ENCODE results near the gene HLA-B.

The HLA-B gene

DNA sequence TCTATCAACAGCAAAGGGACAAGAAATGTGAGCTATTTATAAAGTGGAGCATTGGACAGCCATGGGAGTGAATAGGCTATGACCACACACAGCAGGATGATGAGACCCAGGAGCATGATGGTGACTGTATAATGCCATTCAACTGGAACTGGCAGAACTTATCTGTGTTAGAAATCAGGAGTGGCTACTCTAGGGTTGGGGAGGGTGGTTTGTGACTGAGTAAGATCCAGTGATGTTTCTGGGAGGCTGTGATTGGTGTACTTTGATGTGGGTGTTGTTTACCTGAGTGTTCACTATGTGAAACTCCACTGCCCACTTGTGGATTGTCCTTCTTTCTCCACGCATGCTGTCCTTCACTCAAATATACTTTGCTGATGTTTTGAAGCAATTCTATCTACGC lies 11.5 kb upstream of the HLA-B start:
- Histone ChIP-seq H3K27me3 (ENCODE audit: insufficient read depth, insufficient read length) (peaks cover 8% of the 10 kb centered on the region), H3K9me3 (ENCODE audit: insufficient read depth, low read length) (no peaks in the 10 kb centered on the region), H3K36me3 (ENCODE audit: insufficient read depth, insufficient read length, low read length) (no peaks in the 10 kb centered on the region), H3K9ac (ENCODE audit: insufficient read length, low read depth) (no peak overlapping the region), H3K4me1 (ENCODE audit: insufficient read depth, insufficient read length) (no peaks in the 10 kb centered on the region), H3K4me3 (ENCODE audit: insufficient read length, low read depth) (no peak overlapping the region)
- DNase-seq (ENCODE audit: low read depth, low spot score), result no peak
- TF ChIP-seq SUZ12 (IDR thresholded peaks at IDR 0.05; ENCODE audit: extremely low read depth, insufficient read depth, insufficient read length), result no peak
- TF ChIP-seq ZNF274 (IDR thresholded peaks at IDR 0.05; ENCODE audit: low read depth, low read length), result no peak
- no peak for TF ChIP-seq YY1 (IDR thresholded peaks at IDR 0.05; ENCODE audit: insufficient read depth, insufficient read length)

DNA sequence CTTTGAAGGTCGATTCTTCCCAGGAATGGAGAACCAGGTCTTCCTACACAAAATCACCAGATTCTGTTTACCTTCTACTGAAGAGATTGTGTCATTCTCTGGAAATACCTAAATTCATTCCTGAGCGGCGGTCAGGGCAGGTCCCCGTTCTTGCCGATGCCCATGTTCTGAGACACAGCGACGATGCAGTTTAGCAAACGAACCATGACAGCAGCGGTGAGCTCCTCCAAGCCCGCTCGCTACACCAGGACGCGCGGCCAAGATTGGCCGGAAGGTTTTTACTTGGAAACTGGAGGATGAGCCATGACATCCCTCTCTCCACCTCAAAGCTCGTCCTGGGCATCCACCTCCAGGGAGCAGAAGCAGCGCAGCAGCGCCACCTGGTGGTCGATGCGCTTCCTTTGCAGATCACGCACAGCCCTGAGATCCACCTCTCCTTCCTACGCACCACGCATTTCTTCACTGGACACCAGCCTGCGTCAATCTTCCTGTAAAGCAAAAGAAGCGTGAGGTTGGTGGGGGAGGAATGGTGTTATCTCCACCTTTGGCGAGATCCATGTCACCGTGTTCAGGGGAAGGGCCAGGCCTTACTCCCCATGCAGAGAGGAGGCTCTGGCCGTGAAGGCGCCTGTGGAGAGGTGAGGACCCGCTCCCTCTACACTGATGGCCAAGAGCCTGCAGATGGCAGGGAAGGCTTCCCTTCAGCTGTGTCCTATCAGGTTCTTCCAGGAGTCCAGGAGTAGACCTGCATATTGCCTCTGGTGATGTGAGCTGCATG lies 9.9 kb upstream of the HLA-B start:
- no peak for TF ChIP-seq YY1 (IDR thresholded peaks at IDR 0.05; ENCODE audit: insufficient read depth, insufficient read length)
- TF ChIP-seq SUZ12 (IDR thresholded peaks at IDR 0.05; ENCODE audit: extremely low read depth, insufficient read depth, insufficient read length), result no peak
- H3K9me3 ChIP-seq (ENCODE audit: insufficient read depth, low read length), result no peaks in the 10 kb centered on the region
- DNase-seq (ENCODE audit: low read depth, low spot score), result peak; percentile 80
- H3K4me1 ChIP-seq (ENCODE audit: insufficient read depth, insufficient read length), result no peaks in the 10 kb centered on the region
- no peaks in the 10 kb centered on the region for H3K36me3 ChIP-seq (ENCODE audit: insufficient read depth, insufficient read length, low read length)
- H3K9ac ChIP-seq (ENCODE audit: insufficient read length, low read depth), result peak overlapping the region; percentile 32
- peak overlapping the region; percentile 8 for H3K4me3 ChIP-seq (ENCODE audit: insufficient read length, low read depth)
- peaks cover 8% of the 10 kb centered on the region for H3K27me3 ChIP-seq (ENCODE audit: insufficient read depth, insufficient read length)

DNA sequence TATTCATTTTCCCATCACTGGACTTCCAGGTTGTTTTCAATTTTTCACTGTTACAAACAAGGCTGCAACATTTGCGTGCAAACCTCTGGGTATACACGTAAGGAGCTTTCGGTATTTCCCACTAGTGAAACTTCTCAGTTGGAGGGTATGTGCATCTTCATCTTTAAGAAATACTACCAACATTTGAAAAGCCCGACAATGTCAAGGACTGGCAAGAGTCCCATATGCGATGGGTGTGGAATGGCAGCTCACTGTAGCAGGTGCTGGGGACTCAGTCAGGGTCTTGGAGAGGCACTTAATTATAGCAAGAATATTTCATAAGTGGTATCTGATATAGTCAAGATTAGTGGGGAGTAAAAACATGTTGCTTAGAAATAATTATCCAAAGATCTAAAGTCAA lies 8.9 kb upstream of the HLA-B start:
- no peak for DNase-seq (ENCODE audit: low read depth, low spot score)
- Histone ChIP-seq H3K27me3 (ENCODE audit: insufficient read depth, insufficient read length) (peaks cover 8% of the 10 kb centered on the region), H3K4me1 (ENCODE audit: insufficient read depth, insufficient read length) (no peaks in the 10 kb centered on the region), H3K9me3 (ENCODE audit: insufficient read depth, low read length) (no peaks in the 10 kb centered on the region), H3K9ac (ENCODE audit: insufficient read length, low read depth) (no peak overlapping the region), H3K4me3 (ENCODE audit: insufficient read length, low read depth) (no peak overlapping the region), H3K36me3 (ENCODE audit: insufficient read depth, insufficient read length, low read length) (no peaks in the 10 kb centered on the region)
- TF ChIP-seq YY1 (IDR thresholded peaks at IDR 0.05; ENCODE audit: insufficient read depth, insufficient read length) (no peak), ZNF274 (IDR thresholded peaks at IDR 0.05; ENCODE audit: low read depth, low read length) (no peak)

DNA sequence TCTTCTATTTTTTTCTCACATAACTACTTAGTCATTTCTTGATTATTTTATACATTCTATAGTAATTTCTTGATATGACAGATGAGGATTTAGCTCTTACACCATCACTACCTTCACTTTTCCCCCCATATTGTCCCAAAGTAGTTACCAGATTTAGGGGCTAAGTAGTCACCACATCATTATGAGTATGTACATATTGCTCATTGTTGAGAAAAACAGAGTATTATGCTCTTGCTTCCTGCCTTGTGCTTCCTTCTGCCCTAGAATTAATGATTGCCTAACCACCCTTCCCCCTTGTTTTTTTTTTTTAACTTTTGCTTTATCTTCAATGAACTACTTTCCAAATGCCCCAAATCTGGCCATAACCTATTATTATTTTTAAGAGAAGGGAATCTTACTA lies 6.8 kb upstream of the HLA-B start:
- Histone ChIP-seq H3K4me1 (ENCODE audit: insufficient read depth, insufficient read length) (no peaks in the 10 kb centered on the region), H3K9me3 (ENCODE audit: insufficient read depth, low read length) (no peaks in the 10 kb centered on the region), H3K27me3 (ENCODE audit: insufficient read depth, insufficient read length) (peaks cover 18% of the 10 kb centered on the region), H3K4me3 (ENCODE audit: insufficient read length, low read depth) (no peak overlapping the region), H3K9ac (ENCODE audit: insufficient read length, low read depth) (no peak overlapping the region), H3K36me3 (ENCODE audit: insufficient read depth, insufficient read length, low read length) (no peaks in the 10 kb centered on the region)
- DNase-seq (ENCODE audit: low read depth, low spot score), result no peak
- TF ChIP-seq ZNF274 (IDR thresholded peaks at IDR 0.05; ENCODE audit: low read depth, low read length) (no peak), SUZ12 (IDR thresholded peaks at IDR 0.05; ENCODE audit: extremely low read depth, insufficient read depth, insufficient read length) (no peak), YY1 (IDR thresholded peaks at IDR 0.05; ENCODE audit: insufficient read depth, insufficient read length) (no peak)

DNA sequence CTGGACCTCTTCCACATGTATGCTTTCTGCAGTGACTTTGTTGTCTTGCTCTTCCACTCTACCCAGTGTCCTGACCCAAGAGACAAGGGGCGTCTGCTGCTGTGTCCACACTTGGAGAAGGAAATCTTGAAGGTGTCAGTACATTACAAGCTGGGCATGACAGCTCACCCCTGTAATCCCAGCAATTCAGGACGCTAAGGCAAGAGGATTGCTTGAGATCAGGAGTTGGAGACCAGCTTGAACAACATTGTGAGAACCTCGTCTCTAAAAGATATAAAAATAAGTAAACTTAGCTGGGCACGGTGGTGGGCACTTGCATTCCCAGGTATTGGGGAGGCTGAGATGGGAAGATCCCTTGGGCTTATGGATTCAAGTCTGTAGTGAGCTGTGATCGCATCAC lies 5.8 kb upstream of the HLA-B start:
- H3K9ac ChIP-seq (ENCODE audit: insufficient read length, low read depth), result no peak overlapping the region
- H3K36me3 ChIP-seq (ENCODE audit: insufficient read depth, insufficient read length, low read length), result no peaks in the 10 kb centered on the region
- TF ChIP-seq YY1 (IDR thresholded peaks at IDR 0.05; ENCODE audit: insufficient read depth, insufficient read length) (no peak), SUZ12 (IDR thresholded peaks at IDR 0.05; ENCODE audit: extremely low read depth, insufficient read depth, insufficient read length) (no peak), ZNF274 (IDR thresholded peaks at IDR 0.05; ENCODE audit: low read depth, low read length) (no peak)
- no peak overlapping the region for H3K4me3 ChIP-seq (ENCODE audit: insufficient read length, low read depth)
- H3K9me3 ChIP-seq (ENCODE audit: insufficient read depth, low read length), result no peaks in the 10 kb centered on the region
- peaks cover 28% of the 10 kb centered on the region for H3K27me3 ChIP-seq (ENCODE audit: insufficient read depth, insufficient read length)
- no peaks in the 10 kb centered on the region for H3K4me1 ChIP-seq (ENCODE audit: insufficient read depth, insufficient read length)
- DNase-seq (ENCODE audit: low read depth, low spot score), result no peak

DNA sequence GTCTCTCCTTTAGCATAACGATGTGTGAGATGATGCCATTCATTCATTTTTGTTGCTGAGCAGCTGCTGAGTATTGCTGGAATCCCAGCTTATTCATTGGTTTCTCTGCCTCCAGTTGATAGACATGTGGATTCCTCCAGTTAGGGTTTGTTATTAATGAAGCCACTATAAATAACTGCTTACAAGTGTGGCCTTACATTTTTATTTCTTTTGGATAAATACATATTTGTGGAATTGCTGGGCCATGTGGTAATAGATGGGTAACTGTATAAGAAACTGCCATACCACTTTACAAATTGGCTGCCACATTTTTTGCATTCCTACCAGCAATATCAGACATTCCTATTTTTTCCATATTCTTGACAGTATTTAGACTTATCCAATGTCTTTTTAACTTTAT lies 2.6 kb upstream of the HLA-B start:
- H3K36me3 ChIP-seq (ENCODE audit: insufficient read depth, insufficient read length, low read length), result peaks cover 5% of the 10 kb centered on the region

DNA sequence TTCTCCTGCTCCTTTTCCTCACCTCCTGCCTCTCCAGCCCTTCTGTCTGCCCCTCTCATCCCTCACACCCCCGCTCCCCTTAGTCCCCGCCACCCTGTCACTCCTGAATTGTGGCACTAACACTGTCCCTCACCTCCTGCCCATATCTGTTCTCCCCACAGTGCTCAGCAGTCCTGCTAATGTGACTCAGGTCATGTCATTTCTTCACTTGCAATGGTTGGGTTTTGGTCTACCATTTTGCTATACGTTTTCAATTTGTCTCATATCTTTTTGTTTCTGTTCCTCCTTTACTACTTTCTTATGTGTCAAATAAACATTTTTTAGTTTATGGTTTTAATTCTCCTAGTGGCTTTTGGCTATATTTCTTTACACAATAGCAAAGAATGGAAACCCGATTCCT lies 1.3 kb upstream of the HLA-B start:
- Histone ChIP-seq H3K9ac (ENCODE audit: insufficient read length, low read depth) (no peak overlapping the region), H3K4me3 (ENCODE audit: insufficient read length, low read depth) (no peak overlapping the region), H3K27me3 (ENCODE audit: insufficient read depth, insufficient read length) (peaks cover 47% of the 10 kb centered on the region), H3K9me3 (ENCODE audit: insufficient read depth, low read length) (no peaks in the 10 kb centered on the region), H3K4me1 (ENCODE audit: insufficient read depth, insufficient read length) (no peaks in the 10 kb centered on the region), H3K36me3 (ENCODE audit: insufficient read depth, insufficient read length, low read length) (peaks cover 8% of the 10 kb centered on the region)
- DNase-seq (ENCODE audit: low read depth, low spot score), result no peak
- TF ChIP-seq ZNF274 (IDR thresholded peaks at IDR 0.05; ENCODE audit: low read depth, low read length) (no peak), SUZ12 (IDR thresholded peaks at IDR 0.05; ENCODE audit: extremely low read depth, insufficient read depth, insufficient read length) (no peak), YY1 (IDR thresholded peaks at IDR 0.05; ENCODE audit: insufficient read depth, insufficient read length) (no peak)

More for the DNA sequence above, 2.6 kb upstream of the HLA-B start:
- H3K9ac ChIP-seq (ENCODE audit: insufficient read length, low read depth), result no peak overlapping the region
- H3K4me3 ChIP-seq (ENCODE audit: insufficient read length, low read depth), result no peak overlapping the region
- H3K9me3 ChIP-seq (ENCODE audit: insufficient read depth, low read length), result no peaks in the 10 kb centered on the region
- DNase-seq (ENCODE audit: low read depth, low spot score), result no peak
- peaks cover 47% of the 10 kb centered on the region for H3K27me3 ChIP-seq (ENCODE audit: insufficient read depth, insufficient read length)
- H3K4me1 ChIP-seq (ENCODE audit: insufficient read depth, insufficient read length), result no peaks in the 10 kb centered on the region
- TF ChIP-seq SUZ12 (IDR thresholded peaks at IDR 0.05; ENCODE audit: extremely low read depth, insufficient read depth, insufficient read length) (no peak), YY1 (IDR thresholded peaks at IDR 0.05; ENCODE audit: insufficient read depth, insufficient read length) (no peak), ZNF274 (IDR thresholded peaks at IDR 0.05; ENCODE audit: low read depth, low read length) (no peak)

All from NT2/D1 (cell line).